IMR-90 (cell line): Measurements from ENCODE around the gene SIGLEC6.

Experiments used
- CEBPB ChIP-seq: IDR thresholded peaks from 2 replicates; pipeline ENCODE4 v1.6.1; 2012; ENCODE audit warnings: low read depth, low read length, improper control_type of control experiment
- CHD1 ChIP-seq: IDR thresholded peaks from 2 replicates; pipeline ENCODE4 v1.6.1; 2012; ENCODE audit warnings: low read depth, low read length, improper control_type of control experiment
- FOS ChIP-seq: fragments of 150-350 bp; IDR thresholded peaks from 2 replicates; pipeline ENCODE4 v1.6.1; 2016; ENCODE audit warnings: low read depth, low read length
- MAZ ChIP-seq: IDR thresholded peaks from 2 replicates; pipeline ENCODE4 v1.6.1; 2012; ENCODE audit warnings: low read depth, mild to moderate bottlenecking, low read length, improper control_type of control experiment, moderate library complexity, borderline replicate concordance
- MXI1 ChIP-seq: IDR thresholded peaks from 2 replicates; pipeline ENCODE4 v1.6.1; 2012; ENCODE audit warnings: low read depth, mild to moderate bottlenecking, low read length, moderate library complexity, borderline replicate concordance
- NFE2L2 ChIP-seq: fragments of 150-350 bp; IDR thresholded peaks from 2 replicates; pipeline ENCODE4 v1.6.1; 2016; ENCODE audit warnings: low read depth, mild to moderate bottlenecking, low read length
- POLR2A ChIP-seq: IDR thresholded peaks from 2 replicates; pipeline ENCODE4 v1.6.1; 2012; ENCODE audit warnings: mild to moderate bottlenecking, low read depth, low read length
- RAD21 ChIP-seq: IDR thresholded peaks from 2 replicates; pipeline ENCODE4 v1.6.1; 2012; ENCODE audit warnings: low read length, improper control_type of control experiment
- RFX5 ChIP-seq: IDR thresholded peaks from 2 replicates; pipeline ENCODE4 v1.8.0; 2012; ENCODE audit warnings: low read depth, mild to moderate bottlenecking, low read length, moderate library complexity
- SMC3 ChIP-seq: fragments of 150-350 bp; IDR thresholded peaks from 2 replicates; pipeline ENCODE4 v1.6.1; 2016; ENCODE audit warnings: low read depth, mild to moderate bottlenecking, antibody characterized with exemption, low read length, moderate library complexity
- TF ChIP-seq, protein P1 (sequence below): fragments of 150-350 bp; IDR thresholded peaks from 2 replicates; pipeline ENCODE4 v1.6.1; 2017; ENCODE audit warnings: mild to moderate bottlenecking, antibody characterized with exemption, low read length, low read depth
- TF ChIP-seq, protein P2 (sequence below): conservative IDR thresholded peaks from 2 replicates; pipeline ENCODE4 v1.5.1; 2012; ENCODE audit warnings: mild to moderate bottlenecking, low read depth, low read length, improper control_type of control experiment

- TF ChIP-seq RAD21 (peak; percentile 47), POLR2A (no peak), RFX5 (no peak), NFE2L2 (no peak), MAZ (no peak), CHD1 (no peak), FOS (no peak), MXI1 (no peak), SMC3 (peak; percentile 37), CEBPB (no peak)
- TF ChIP-seq, protein P1, sequence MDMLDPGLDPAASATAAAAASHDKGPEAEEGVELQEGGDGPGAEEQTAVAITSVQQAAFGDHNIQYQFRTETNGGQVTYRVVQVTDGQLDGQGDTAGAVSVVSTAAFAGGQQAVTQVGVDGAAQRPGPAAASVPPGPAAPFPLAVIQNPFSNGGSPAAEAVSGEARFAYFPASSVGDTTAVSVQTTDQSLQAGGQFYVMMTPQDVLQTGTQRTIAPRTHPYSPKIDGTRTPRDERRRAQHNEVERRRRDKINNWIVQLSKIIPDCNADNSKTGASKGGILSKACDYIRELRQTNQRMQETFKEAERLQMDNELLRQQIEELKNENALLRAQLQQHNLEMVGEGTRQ, result no peak
- TF ChIP-seq, protein P2, sequence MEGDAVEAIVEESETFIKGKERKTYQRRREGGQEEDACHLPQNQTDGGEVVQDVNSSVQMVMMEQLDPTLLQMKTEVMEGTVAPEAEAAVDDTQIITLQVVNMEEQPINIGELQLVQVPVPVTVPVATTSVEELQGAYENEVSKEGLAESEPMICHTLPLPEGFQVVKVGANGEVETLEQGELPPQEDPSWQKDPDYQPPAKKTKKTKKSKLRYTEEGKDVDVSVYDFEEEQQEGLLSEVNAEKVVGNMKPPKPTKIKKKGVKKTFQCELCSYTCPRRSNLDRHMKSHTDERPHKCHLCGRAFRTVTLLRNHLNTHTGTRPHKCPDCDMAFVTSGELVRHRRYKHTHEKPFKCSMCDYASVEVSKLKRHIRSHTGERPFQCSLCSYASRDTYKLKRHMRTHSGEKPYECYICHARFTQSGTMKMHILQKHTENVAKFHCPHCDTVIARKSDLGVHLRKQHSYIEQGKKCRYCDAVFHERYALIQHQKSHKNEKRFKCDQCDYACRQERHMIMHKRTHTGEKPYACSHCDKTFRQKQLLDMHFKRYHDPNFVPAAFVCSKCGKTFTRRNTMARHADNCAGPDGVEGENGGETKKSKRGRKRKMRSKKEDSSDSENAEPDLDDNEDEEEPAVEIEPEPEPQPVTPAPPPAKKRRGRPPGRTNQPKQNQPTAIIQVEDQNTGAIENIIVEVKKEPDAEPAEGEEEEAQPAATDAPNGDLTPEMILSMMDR, result peak; percentile 59
Measured at GRCh38 chr19:51514866-51515481, 16.5 kb downstream of the SIGLEC6 start.
